Upper lobe of left lung (tissue), 6 donors: ENCODE measurements around the gene MYRF. TPM values are rescaled to one million over a fixed set of nuclear protein-coding genes. Genes with fewer than 3 reads are reported as not detected.

Source experiments
- ATAC-seq, 2 donors: fragments of 200-7000 bp; cut with Tn5 transposase; one replicate each; pipeline ENCODE4 v1.9.1; 2022; ENCODE audit warnings: mild to moderate bottlenecking in 2 of 2, moderate library complexity in 2 of 2; ENCODE audit not compliant: low FRiP score in 2 of 2
- DNase-seq, 2 donors: peaks; one replicate each; pipeline ENCODE4 v3.0.0-alpha.2; 2019 to 2020
- H3K27ac ChIP-seq, 4 donors: fragments of 200-600 bp; sonication (generic); one replicate each; pipeline ENCODE4 v1.5.1; 2016 to 2019
- H3K27me3 ChIP-seq, 4 donors: fragments of 200-600 bp; sonication (generic); one replicate each; pipeline ENCODE4 v1.5.1; 2017 to 2019
- H3K36me3 ChIP-seq, 4 donors: fragments of 200-600 bp; sonication (generic); one replicate each; pipeline ENCODE4 v1.5.1; 2016 to 2019
- H3K4me1 ChIP-seq, 4 donors: fragments of 200-600 bp; sonication (generic); one replicate each; pipeline ENCODE4 v1.5.1; 2018 to 2019
- H3K4me3 ChIP-seq, 4 donors: fragments of 200-600 bp; sonication (generic); one replicate each; pipeline ENCODE4 v1.5.1; 2017 to 2019; ENCODE audit warnings: mild to moderate bottlenecking in 2 of 4, moderate library complexity in 1 of 4
- H3K9me3 ChIP-seq, 4 donors: fragments of 200-600 bp; sonication (generic); one replicate each; pipeline ENCODE4 v1.5.1; 2018 to 2019
- EP300 ChIP-seq, 4 donors: sonication (generic); formaldehyde crosslinking; IDR thresholded peaks; one replicate each; pipeline ENCODE4 v1.5.1; 2017; ENCODE audit warnings: antibody characterized with exemption in 4 of 4, control low read depth in 2 of 4
- POLR2A ChIP-seq, 4 donors: fragments of 450-650 bp; IDR thresholded peaks; one replicate each; pipeline ENCODE4 v1.5.1; 2016 to 2017; ENCODE audit warnings: antibody characterized with exemption in 4 of 4, mild to moderate bottlenecking in 2 of 4
- POLR2AphosphoS5 ChIP-seq, 2 donors: sonication (generic); formaldehyde crosslinking; IDR thresholded peaks; one replicate each; pipeline ENCODE4 v1.5.1; 2017; ENCODE audit warnings: antibody characterized with exemption in 2 of 2
- WGBS, 2 donors: methylation state at CpG; one replicate each; pipeline ENCODE4 v1.1.5; 2017 to 2018; 5-methylcytosine and 5-hydroxymethylcytosine counted together
- total RNA-seq, 6 donors: library from RNA; depleted of rRNA in 4 of 6; stranded (reverse); fragments of >200 nt in 4 of 6; gene quantifications; one replicate each; pipeline versions ENCODE4 v1.1.0 to v1.2.1, GENCODE V29; 2016 to 2021
- TF ChIP-seq, protein P1 (sequence below), 6 experiments: fragments of 450-650 bp in 4 of 6; fragments of 200-600 bp in 2 of 6; sonication (generic) in 2 of 6; IDR thresholded peaks; one replicate each; pipeline ENCODE4 v1.5.1; 2016 to 2019; ENCODE audit warnings: antibody characterized with exemption in 6 of 6
- donor health status: DM: no; HTN: no; CAD: no; lungs with moderate emphysema.
- donor health status: DM: no; HTN: yes; CAD: no; lungs with severe emphysema.

The MYRF gene
- total RNA-seq, 6 donors from 2014 or later, result 32.5 to 147 (median 50.7) TPM

DNA sequence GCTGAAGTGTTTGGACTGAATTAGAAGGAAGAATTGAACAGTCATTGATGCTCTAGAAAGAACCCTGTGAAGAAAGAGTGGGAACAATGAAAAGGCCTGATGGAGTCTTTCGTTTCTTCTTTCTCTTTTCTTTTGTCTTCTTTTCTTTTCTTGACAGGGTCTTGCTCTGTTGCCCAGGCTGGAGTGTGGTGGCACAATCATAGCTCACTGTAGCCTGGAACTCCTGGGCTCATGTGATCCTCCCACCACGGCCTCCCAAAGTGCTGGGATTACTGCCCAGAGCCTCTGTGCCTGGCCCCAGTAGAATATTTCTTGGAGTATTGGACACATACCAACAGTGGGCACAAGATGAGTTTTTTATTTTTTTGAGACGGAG lies 41.4 kb downstream of the MYRF start:
- H3K4me1 ChIP-seq, result peaks cover 18 to 26% (median 22%) of the 10 kb centered on the region in 4 donors
- H3K4me3 ChIP-seq, result peak overlapping the region in 1 of 4 donors; percentile 64
- H3K36me3 ChIP-seq, result peaks cover 4 to 30% (median 22%) of the 10 kb centered on the region in 4 donors
- H3K27ac ChIP-seq, result no peak overlapping the region
- TF ChIP-seq EP300 (IDR thresholded peaks at IDR 0.05) (no peak), POLR2AphosphoS5 (IDR thresholded peaks at IDR 0.05) (no peak), POLR2A (IDR thresholded peaks at IDR 0.05) (no peak)
- TF ChIP-seq, protein P1, sequence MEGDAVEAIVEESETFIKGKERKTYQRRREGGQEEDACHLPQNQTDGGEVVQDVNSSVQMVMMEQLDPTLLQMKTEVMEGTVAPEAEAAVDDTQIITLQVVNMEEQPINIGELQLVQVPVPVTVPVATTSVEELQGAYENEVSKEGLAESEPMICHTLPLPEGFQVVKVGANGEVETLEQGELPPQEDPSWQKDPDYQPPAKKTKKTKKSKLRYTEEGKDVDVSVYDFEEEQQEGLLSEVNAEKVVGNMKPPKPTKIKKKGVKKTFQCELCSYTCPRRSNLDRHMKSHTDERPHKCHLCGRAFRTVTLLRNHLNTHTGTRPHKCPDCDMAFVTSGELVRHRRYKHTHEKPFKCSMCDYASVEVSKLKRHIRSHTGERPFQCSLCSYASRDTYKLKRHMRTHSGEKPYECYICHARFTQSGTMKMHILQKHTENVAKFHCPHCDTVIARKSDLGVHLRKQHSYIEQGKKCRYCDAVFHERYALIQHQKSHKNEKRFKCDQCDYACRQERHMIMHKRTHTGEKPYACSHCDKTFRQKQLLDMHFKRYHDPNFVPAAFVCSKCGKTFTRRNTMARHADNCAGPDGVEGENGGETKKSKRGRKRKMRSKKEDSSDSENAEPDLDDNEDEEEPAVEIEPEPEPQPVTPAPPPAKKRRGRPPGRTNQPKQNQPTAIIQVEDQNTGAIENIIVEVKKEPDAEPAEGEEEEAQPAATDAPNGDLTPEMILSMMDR (IDR thresholded peaks at IDR 0.05), result no peak
- ATAC-seq (no peak), DNase-seq (no peak)
- no peaks in the 10 kb centered on the region for H3K9me3 ChIP-seq
- H3K27me3 ChIP-seq, result no peaks in the 10 kb centered on the region
- 52 to 76% methylated on average over 3 of the region's 3 CpGs for WGBS, 2 donors

DNA sequence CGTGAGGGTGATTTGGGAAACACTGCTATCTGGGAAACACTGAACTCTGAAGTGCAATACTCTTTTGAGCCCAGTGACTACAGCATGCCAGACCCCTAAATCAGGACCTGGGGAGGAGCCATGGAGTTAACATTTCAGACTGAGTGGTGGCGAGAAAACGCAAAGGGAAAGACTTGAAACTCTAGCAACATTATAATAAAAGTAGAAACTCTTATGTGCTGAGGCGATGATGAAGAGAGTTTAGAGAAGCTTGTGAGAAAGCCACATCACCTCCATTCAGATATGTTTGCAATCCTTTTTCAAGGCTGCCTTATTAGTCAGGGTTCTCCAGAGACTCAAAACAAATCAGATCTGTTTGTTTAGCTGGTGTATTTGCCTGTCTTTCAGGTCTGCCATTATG lies 42.1 kb downstream of the MYRF start:
- no peak overlapping the region for H3K27ac ChIP-seq
- 87 to 89% methylated on average over 4 of the region's 4 CpGs for WGBS, 2 donors
- ATAC-seq (no peak), DNase-seq (no peak)
- H3K36me3 ChIP-seq, result peaks cover 0 to 22% (median 15%) of the 10 kb centered on the region in 4 donors
- no peak overlapping the region for H3K4me3 ChIP-seq
- no peaks in the 10 kb centered on the region for H3K9me3 ChIP-seq
- peaks cover 18 to 26% (median 22%) of the 10 kb centered on the region in 4 donors for H3K4me1 ChIP-seq
- H3K27me3 ChIP-seq, result no peaks in the 10 kb centered on the region
- no peak for TF ChIP-seq EP300 (IDR thresholded peaks at IDR 0.05)
- no peak for TF ChIP-seq POLR2A (IDR thresholded peaks at IDR 0.05)
- TF ChIP-seq, protein P1 (IDR thresholded peaks at IDR 0.05), result no peak
- no peak for TF ChIP-seq POLR2AphosphoS5 (IDR thresholded peaks at IDR 0.05)

DNA sequence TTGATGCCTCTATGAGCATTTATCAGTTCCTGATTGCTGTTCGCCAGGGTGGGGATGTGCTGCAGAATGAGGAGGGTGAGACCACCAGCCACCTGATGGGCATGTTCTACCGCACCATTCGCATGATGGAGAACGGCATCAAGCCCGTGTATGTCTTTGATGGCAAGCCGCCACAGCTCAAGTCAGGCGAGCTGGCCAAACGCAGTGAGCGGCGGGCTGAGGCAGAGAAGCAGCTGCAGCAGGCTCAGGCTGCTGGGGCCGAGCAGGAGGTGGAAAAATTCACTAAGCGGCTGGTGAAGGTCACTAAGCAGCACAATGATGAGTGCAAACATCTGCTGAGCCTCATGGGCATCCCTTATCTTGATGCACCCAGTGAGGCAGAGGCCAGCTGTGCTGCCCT lies 43.0 kb downstream of the MYRF start:
- no peaks in the 10 kb centered on the region for H3K27me3 ChIP-seq
- no peaks in the 10 kb centered on the region for H3K9me3 ChIP-seq
- H3K27ac ChIP-seq, result no peak overlapping the region
- H3K4me3 ChIP-seq, result no peak overlapping the region
- ATAC-seq, result no peak
- TF ChIP-seq POLR2AphosphoS5 (IDR thresholded peaks at IDR 0.05), result no peak
- WGBS, 2 donors, result 90 to 95% methylated on average over 11 to 12 of the region's 12 CpGs
- H3K36me3 ChIP-seq, result peaks cover 0 to 14% (median 6%) of the 10 kb centered on the region in 4 donors
- H3K4me1 ChIP-seq, result peaks cover 18 to 26% (median 22%) of the 10 kb centered on the region in 4 donors
- peak in 1 of 2 donors; percentile 41 for DNase-seq

DNA sequence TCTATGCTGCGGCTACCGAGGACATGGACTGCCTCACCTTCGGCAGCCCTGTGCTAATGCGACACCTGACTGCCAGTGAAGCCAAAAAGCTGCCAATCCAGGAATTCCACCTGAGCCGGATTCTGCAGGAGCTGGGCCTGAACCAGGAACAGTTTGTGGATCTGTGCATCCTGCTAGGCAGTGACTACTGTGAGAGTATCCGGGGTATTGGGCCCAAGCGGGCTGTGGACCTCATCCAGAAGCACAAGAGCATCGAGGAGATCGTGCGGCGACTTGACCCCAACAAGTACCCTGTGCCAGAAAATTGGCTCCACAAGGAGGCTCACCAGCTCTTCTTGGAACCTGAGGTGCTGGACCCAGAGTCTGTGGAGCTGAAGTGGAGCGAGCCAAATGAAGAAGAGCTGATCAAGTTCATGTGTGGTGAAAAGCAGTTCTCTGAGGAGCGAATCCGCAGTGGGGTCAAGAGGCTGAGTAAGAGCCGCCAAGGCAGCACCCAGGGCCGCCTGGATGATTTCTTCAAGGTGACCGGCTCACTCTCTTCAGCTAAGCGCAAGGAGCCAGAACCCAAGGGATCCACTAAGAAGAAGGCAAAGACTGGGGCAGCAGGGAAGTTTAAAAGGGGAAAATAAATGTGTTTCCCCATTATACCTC lies 43.6 kb downstream of the MYRF start:
- Histone ChIP-seq H3K4me1 (peaks cover 17 to 23% (median 21%) of the 10 kb centered on the region in 4 donors), H3K27ac (no peak overlapping the region), H3K4me3 (no peak overlapping the region), H3K27me3 (no peaks in the 10 kb centered on the region), H3K36me3 (peaks cover 0 to 14% (median 6%) of the 10 kb centered on the region in 4 donors), H3K9me3 (no peaks in the 10 kb centered on the region)
- TF ChIP-seq POLR2AphosphoS5 (IDR thresholded peaks at IDR 0.05) (no peak), POLR2A (IDR thresholded peaks at IDR 0.05) (no peak), EP300 (IDR thresholded peaks at IDR 0.05) (no peak)
- TF ChIP-seq, protein P1 (IDR thresholded peaks at IDR 0.05), result no peak
- ATAC-seq (no peak), DNase-seq (no peak)
- WGBS, 2 donors, result 95% methylated on average over 13 to 18 of the region's 18 CpGs

DNA sequence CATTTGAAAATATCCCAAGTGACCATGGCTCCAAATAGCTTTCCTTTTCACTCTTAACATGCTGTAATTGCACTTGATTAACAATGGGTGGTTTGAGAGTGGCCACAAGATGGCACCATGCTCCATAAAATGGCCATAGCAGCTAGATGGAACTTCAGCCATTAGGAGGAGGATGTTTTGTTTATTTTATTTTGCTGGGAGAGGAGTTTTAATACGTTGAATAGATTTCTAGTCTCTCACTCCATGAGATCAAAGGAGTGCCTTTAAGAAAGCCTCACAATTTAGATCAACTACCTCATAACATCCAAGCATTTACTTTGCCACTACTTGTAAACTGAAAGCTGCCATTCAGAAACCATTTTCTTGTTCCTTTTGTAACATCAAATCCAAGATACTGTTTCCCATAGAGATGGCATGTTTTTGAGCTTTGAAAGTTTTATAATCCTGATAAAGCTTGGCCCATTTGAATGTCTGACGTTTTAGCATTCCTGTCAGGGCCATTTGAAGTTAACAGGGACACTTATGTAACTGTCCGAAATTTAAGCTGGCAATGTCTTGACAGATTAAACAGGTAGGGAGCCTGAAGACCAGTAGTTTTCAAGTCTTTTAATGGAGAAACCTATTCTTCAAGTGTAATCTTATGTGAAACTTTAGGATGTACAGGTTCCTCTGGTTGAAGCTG lies 45.0 kb downstream of the MYRF start:
- whole genome bisulfite sequencing, 2 donors, result 29 to 30% methylated on average over 3 of the region's 3 CpGs
- Histone ChIP-seq H3K4me3 (no peak overlapping the region), H3K27ac (peak overlapping the region in 3 of 4 donors; percentile 3 to 38 (median 17)), H3K9me3 (no peaks in the 10 kb centered on the region), H3K4me1 (peaks cover 8 to 14% (median 12%) of the 10 kb centered on the region in 4 donors), H3K27me3 (no peaks in the 10 kb centered on the region), H3K36me3 (peaks cover 0 to 23% (median 8%) of the 10 kb centered on the region in 4 donors)
- ATAC-seq, result peak in 1 of 2 donors; percentile 62
- TF ChIP-seq POLR2AphosphoS5 (IDR thresholded peaks at IDR 0.05), result no peak
- TF ChIP-seq, protein P1 (IDR thresholded peaks at IDR 0.05), result peak; percentile 61 to 92 (median 86)
- peak in 1 of 2 donors; percentile 78 for DNase-seq
